Upper lobe of left lung (tissue), 4 donors: ENCODE data around the gene GNA12.

Source experiments
- CTCF ChIP-seq, 6 experiments: fragments of 450-650 bp in 4 of 6; fragments of 200-600 bp in 2 of 6; sonication (generic) in 2 of 6; IDR thresholded peaks; one replicate each; pipeline ENCODE4 v1.5.1; 2016 to 2019; ENCODE audit warnings: antibody characterized with exemption in 6 of 6
- POLR2A ChIP-seq, 4 donors: fragments of 450-650 bp; IDR thresholded peaks; one replicate each; pipeline ENCODE4 v1.5.1; 2016 to 2017; ENCODE audit warnings: antibody characterized with exemption in 4 of 4, mild to moderate bottlenecking in 2 of 4

- TF ChIP-seq CTCF (IDR thresholded peaks at IDR 0.05): no peak
- no peak for TF ChIP-seq POLR2A (IDR thresholded peaks at IDR 0.05)
Measured at GRCh38 chr7:2771274-2771731, 72.8 kb downstream of the GNA12 start.
